ENCODE measurements around the gene TMEM132A.
"Not testable (repeated sequence)": the region's sequence is repeated elsewhere in the genome, so short reads cannot be mapped to it uniquely, and the experiment has no call there.

Gene TMEM132A

GRCh38 chr11:60970369-60970774, 46.1 kb downstream of the TMEM132A start:
- ATAC-seq (replicated peaks; ENCODE audit: extremely low read depth, poor library complexity, severe bottlenecking) (peak; percentile 44), DNase-seq (ENCODE audit: low spot score in 2 of 2) (peak; percentile 69 to 70)
- Mint-ChIP-seq H3K27me3 (no peaks in the 10 kb centered on the region), H3K36me3 (ENCODE audit: insufficient read depth) (peaks cover 24% of the 10 kb centered on the region), H3K4me1 (peaks cover 40% of the 10 kb centered on the region), H3K27ac (ENCODE audit: low read depth) (peak overlapping the region; percentile 90), H3K4me3 (peak overlapping the region; percentile 89), H3K9me3 (no peaks in the 10 kb centered on the region)

DNA sequence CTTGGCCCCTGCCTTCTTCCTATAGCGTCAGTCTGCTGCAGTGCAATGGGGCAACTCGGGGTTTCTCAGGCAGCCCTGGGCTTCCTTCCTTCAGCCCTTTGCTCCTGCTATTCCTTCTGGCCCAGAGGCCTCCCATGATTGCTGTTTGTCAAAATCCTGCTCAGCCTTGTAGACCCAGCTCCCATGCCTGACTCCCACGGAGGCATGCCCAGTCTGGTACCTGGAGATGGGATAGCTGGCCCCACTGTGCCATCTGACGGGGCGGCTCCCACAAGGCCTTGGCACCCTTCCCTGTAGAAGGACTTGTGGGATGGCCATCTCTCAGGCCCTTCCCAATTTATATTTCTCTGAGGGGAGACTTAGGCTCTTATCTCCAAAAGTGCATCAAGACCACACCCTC, 46.6 kb downstream of the TMEM132A start:
- peaks cover 26% of the 10 kb centered on the region for H3K36me3 Mint-ChIP-seq (ENCODE audit: insufficient read depth)
- peak overlapping the region; percentile 89 for H3K4me3 Mint-ChIP-seq
- H3K27ac Mint-ChIP-seq (ENCODE audit: low read depth) = peak overlapping the region; percentile 90
- no peaks in the 10 kb centered on the region for H3K27me3 Mint-ChIP-seq
- ATAC-seq (replicated peaks; ENCODE audit: extremely low read depth, poor library complexity, severe bottlenecking) (no peak), DNase-seq (ENCODE audit: low spot score in 2 of 2) (no peak)
- no peaks in the 10 kb centered on the region for H3K9me3 Mint-ChIP-seq
- H3K4me1 Mint-ChIP-seq = peaks cover 42% of the 10 kb centered on the region

DNA sequence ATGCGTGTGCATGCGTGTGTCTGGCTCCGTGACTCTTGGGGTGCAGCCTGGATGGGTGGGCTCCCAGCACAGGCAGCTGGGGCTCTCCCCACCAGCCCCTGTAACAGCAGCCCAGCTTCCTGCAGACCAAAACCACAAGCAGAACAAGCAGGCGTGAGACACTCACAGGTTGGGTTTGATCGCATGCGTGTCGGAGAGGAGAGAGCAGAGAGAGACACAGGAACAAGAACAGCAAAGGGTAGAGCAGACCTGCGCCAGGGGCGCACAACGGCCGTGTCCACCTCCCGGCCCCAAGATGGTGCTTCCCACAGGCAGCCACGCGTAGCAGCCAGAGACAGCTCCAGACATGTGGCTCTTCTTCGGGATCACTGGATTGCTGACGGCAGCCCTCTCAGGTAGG, 47.3 kb downstream of the TMEM132A start, which contains the start of gene CD6:
Gene CD6 (plus strand): TSS at position 161 of the 400 bp plus-strand sequence. CDS start 186 bp downstream, at position 347.
- peak; percentile 50 to 73 for DNase-seq (ENCODE audit: low spot score in 2 of 2)
- peak within 1 kb of the TSS; percentile 89 for H3K4me3 Mint-ChIP-seq
- no peaks in the 10 kb centered on the region for H3K27me3 Mint-ChIP-seq
- H3K36me3 Mint-ChIP-seq (ENCODE audit: insufficient read depth) = peaks cover 31% of the 10 kb centered on the region
- no peaks in the 10 kb centered on the region for H3K9me3 Mint-ChIP-seq
- peaks cover 49% of the 10 kb centered on the region for H3K4me1 Mint-ChIP-seq
- peak; percentile 88 for ATAC-seq (replicated peaks; ENCODE audit: extremely low read depth, poor library complexity, severe bottlenecking)
- peak within 1 kb of the TSS; percentile 90 for H3K27ac Mint-ChIP-seq (ENCODE audit: low read depth)

- ATAC-seq (replicated peaks; ENCODE audit: extremely low read depth, poor library complexity, severe bottlenecking) = no peak
Measured at GRCh38 chr11:60972182-60973030, 48.1 kb downstream of the TMEM132A start.

GRCh38 chr11:60973699-60974098, 49.4 kb downstream of the TMEM132A start:
- Mint-ChIP-seq H3K27me3 (no peaks in the 10 kb centered on the region), H3K4me3 (peak overlapping the region; percentile 89), H3K9me3 (no peaks in the 10 kb centered on the region), H3K27ac (ENCODE audit: low read depth) (peak overlapping the region; percentile 90), H3K36me3 (ENCODE audit: insufficient read depth) (peaks cover 43% of the 10 kb centered on the region), H3K4me1 (peaks cover 69% of the 10 kb centered on the region)
- DNase-seq (ENCODE audit: low spot score in 2 of 2) (no peak), ATAC-seq (replicated peaks; ENCODE audit: extremely low read depth, poor library complexity, severe bottlenecking) (no peak)

More at GRCh38 chr11:60972182-60973030, 48.1 kb downstream of the TMEM132A start:
- H3K27me3 Mint-ChIP-seq = no peaks in the 10 kb centered on the region
- peaks cover 36% of the 10 kb centered on the region for H3K36me3 Mint-ChIP-seq (ENCODE audit: insufficient read depth)
- peaks cover 56% of the 10 kb centered on the region for H3K4me1 Mint-ChIP-seq
- no peak for DNase-seq (ENCODE audit: low spot score in 2 of 2)
- no peaks in the 10 kb centered on the region for H3K9me3 Mint-ChIP-seq
- peak overlapping the region; percentile 89 for H3K4me3 Mint-ChIP-seq
- peak overlapping the region; percentile 90 for H3K27ac Mint-ChIP-seq (ENCODE audit: low read depth)

DNA sequence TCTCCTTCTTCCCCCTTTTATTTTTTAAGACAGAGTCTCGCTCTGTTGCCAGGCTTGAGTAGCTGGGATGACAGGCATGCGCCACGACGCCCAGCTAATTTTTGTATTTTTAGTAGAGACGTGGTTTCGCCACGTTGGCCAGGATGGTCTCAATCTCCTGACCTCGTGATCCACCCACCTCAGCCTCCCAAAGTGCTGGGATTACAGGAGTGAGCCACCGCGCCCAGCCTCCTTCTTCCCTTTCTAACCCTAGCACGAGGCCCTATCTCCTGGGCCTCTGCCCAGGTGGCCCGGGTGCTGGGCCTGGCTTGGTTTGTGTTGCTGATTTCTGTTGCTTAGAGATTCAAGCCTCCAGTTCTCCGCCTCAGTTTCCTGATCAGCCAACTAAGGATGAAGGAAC, 50.1 kb downstream of the TMEM132A start:
- Mint-ChIP-seq H3K36me3 (ENCODE audit: insufficient read depth) (peaks cover 43% of the 10 kb centered on the region), H3K4me3 (peak overlapping the region; percentile 89), H3K27ac (ENCODE audit: low read depth) (peak overlapping the region; percentile 90), H3K4me1 (peaks cover 76% of the 10 kb centered on the region)
- DNase-seq (ENCODE audit: low spot score in 2 of 2); H3K27me3 Mint-ChIP-seq; ATAC-seq (replicated peaks; ENCODE audit: extremely low read depth, poor library complexity, severe bottlenecking); H3K9me3 Mint-ChIP-seq: not testable (repeated sequence)

GRCh38 chr11:60974726-60975125, 50.5 kb downstream of the TMEM132A start:
- ATAC-seq (replicated peaks; ENCODE audit: extremely low read depth, poor library complexity, severe bottlenecking) (no peak), DNase-seq (ENCODE audit: low spot score in 2 of 2) (no peak)
- H3K4me1 Mint-ChIP-seq = peaks cover 80% of the 10 kb centered on the region
- peaks cover 43% of the 10 kb centered on the region for H3K36me3 Mint-ChIP-seq (ENCODE audit: insufficient read depth)
- H3K4me3 Mint-ChIP-seq = peak overlapping the region; percentile 89
- H3K27ac Mint-ChIP-seq (ENCODE audit: low read depth) = peak overlapping the region; percentile 90
- no peaks in the 10 kb centered on the region for H3K27me3 Mint-ChIP-seq
- H3K9me3 Mint-ChIP-seq = no peaks in the 10 kb centered on the region

GRCh38 chr11:60977224-60977623, 53.0 kb downstream of the TMEM132A start:
- Mint-ChIP-seq H3K27ac (ENCODE audit: low read depth) (peak overlapping the region; percentile 93), H3K27me3 (no peaks in the 10 kb centered on the region)

GRCh38 chr11:60977836-60978235, 53.6 kb downstream of the TMEM132A start:
- Mint-ChIP-seq H3K4me1 (peaks cover 77% of the 10 kb centered on the region), H3K4me3 (peak overlapping the region; percentile 71), H3K36me3 (ENCODE audit: insufficient read depth) (peaks cover 44% of the 10 kb centered on the region), H3K27me3 (no peaks in the 10 kb centered on the region), H3K27ac (ENCODE audit: low read depth) (peak overlapping the region; percentile 93), H3K9me3 (no peaks in the 10 kb centered on the region)
- no peak for DNase-seq (ENCODE audit: low spot score in 2 of 2)
- no peak for ATAC-seq (replicated peaks; ENCODE audit: extremely low read depth, poor library complexity, severe bottlenecking)

More at GRCh38 chr11:60977224-60977623, 53.0 kb downstream of the TMEM132A start:
- H3K36me3 Mint-ChIP-seq (ENCODE audit: insufficient read depth) = peaks cover 44% of the 10 kb centered on the region
- DNase-seq (ENCODE audit: low spot score in 2 of 2) = no peak
- H3K4me1 Mint-ChIP-seq = peaks cover 71% of the 10 kb centered on the region
- H3K9me3 Mint-ChIP-seq = no peaks in the 10 kb centered on the region
- no peak for ATAC-seq (replicated peaks; ENCODE audit: extremely low read depth, poor library complexity, severe bottlenecking)
- peak overlapping the region; percentile 71 for H3K4me3 Mint-ChIP-seq

DNA sequence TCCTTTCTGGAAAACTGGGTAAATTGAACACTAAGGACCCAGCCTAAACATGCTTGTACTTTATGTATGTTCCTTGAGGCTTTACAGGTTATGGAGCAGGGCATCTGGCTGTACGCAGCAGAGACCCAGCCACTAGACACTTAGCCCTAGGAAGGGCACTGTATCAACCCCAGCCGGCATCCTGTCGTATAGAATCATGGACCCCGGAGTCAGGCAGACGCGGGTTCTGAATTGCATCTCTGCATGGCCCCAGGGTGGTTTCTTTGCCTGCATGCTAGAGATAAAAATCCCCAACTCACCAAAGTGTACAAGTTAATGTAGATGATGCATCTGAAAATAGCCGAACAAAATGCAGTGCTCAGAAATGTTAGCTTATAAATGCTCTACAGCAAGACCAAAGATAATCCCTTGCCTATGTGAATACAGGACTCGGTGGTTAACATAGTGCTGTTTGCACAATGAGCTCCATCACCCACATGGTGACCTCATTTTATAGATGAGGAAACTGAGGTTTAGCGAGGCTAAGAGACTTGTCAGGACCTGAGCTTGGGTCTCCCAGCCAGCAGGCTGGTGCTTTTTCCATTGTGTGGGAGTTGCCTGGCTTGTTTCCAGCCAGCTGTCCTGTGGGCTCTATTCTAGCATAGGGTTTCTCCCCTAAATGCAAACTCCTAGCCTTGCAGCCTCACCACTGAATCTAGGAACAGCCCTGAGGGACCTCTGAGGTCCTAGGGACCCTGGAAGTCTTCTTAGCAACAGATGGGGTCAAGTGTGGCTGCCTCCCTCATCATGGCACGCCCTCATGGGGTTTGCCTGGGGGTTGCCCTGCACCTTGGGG, 54.5 kb downstream of the TMEM132A start:
- peak overlapping the region; percentile 71 for H3K4me3 Mint-ChIP-seq
- peak; percentile 77 for ATAC-seq (replicated peaks; ENCODE audit: extremely low read depth, poor library complexity, severe bottlenecking)
- peak in 1 of 2 donors; percentile 40 for DNase-seq (ENCODE audit: low spot score in 2 of 2)

DNA sequence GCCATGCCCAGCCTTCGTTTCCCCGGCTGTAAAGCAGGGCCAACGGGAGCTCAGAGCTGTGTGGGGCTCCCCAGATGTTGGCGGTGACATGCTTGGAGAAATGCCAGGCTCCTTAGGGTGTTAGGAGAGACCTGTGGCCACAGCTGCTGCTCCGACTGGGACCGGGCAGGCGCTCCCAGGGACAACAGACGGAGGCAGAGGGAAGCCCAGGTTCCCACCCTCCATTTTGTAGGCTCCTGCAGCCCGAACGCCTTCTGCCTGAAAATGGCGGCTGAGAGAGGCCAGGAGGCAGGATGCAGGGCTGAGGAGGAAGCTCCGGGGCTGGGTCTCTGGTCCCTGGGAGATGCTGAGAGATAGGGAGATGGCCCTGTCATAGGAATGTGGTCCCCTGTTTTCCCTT, 57.3 kb downstream of the TMEM132A start:
- peaks cover 50% of the 10 kb centered on the region for H3K36me3 Mint-ChIP-seq (ENCODE audit: insufficient read depth)
- no peaks in the 10 kb centered on the region for H3K27me3 Mint-ChIP-seq
- ATAC-seq (replicated peaks; ENCODE audit: extremely low read depth, poor library complexity, severe bottlenecking) (no peak), DNase-seq (ENCODE audit: low spot score in 2 of 2) (no peak)
- H3K9me3 Mint-ChIP-seq = no peaks in the 10 kb centered on the region
- H3K4me3 Mint-ChIP-seq = peak overlapping the region; percentile 63
- peaks cover 79% of the 10 kb centered on the region for H3K4me1 Mint-ChIP-seq
- H3K27ac Mint-ChIP-seq (ENCODE audit: low read depth) = peak overlapping the region; percentile 92

More for the DNA sequence above, 54.5 kb downstream of the TMEM132A start:
- no peaks in the 10 kb centered on the region for H3K27me3 Mint-ChIP-seq
- peaks cover 45% of the 10 kb centered on the region for H3K36me3 Mint-ChIP-seq (ENCODE audit: insufficient read depth)
- H3K4me1 Mint-ChIP-seq = peaks cover 79% of the 10 kb centered on the region
- H3K27ac Mint-ChIP-seq (ENCODE audit: low read depth) = peak overlapping the region; percentile 93
- H3K9me3 Mint-ChIP-seq = no peaks in the 10 kb centered on the region

DNA sequence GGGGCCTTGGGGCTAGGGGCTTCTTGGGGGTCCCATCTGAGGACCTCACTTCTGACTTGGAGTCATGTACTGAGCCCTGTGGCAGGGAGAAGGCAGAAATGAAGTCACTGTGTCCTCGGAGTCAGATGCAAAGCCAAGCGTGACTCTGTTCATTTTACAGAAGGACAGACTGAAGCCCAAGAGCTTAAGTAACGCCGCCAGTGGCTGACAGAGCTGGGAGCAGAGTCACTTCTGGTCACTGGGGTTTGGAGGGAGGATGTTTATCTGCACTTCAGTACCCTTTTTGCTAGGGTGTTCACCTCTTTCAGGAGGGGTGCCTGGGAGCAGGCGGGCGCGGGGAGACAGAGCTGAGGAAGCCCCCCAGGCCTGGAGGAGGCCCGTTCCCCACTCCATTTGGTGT, 57.9 kb downstream of the TMEM132A start:
- Mint-ChIP-seq H3K4me3 (peak overlapping the region; percentile 63), H3K27me3 (no peaks in the 10 kb centered on the region), H3K36me3 (ENCODE audit: insufficient read depth) (peaks cover 52% of the 10 kb centered on the region), H3K27ac (ENCODE audit: low read depth) (peak overlapping the region; percentile 92), H3K9me3 (no peaks in the 10 kb centered on the region), H3K4me1 (peaks cover 80% of the 10 kb centered on the region)
- no peak for ATAC-seq (replicated peaks; ENCODE audit: extremely low read depth, poor library complexity, severe bottlenecking)
- DNase-seq (ENCODE audit: low spot score in 2 of 2) = no peak

All from central memory CD8-positive, alpha-beta T cell (primary cell).